Measurements from ENCODE around the gene GAREM1. TPM values are rescaled to one million over a fixed set of nuclear protein-coding genes. Genes with fewer than 3 reads are reported as not detected.
A peak's percentile ranks its signal among the peaks of the same experiment; 100 is the strongest.

GAREM1 gene
- total RNA-seq, 1 donor from 2014 or later, result 7.7 TPM

DNA sequence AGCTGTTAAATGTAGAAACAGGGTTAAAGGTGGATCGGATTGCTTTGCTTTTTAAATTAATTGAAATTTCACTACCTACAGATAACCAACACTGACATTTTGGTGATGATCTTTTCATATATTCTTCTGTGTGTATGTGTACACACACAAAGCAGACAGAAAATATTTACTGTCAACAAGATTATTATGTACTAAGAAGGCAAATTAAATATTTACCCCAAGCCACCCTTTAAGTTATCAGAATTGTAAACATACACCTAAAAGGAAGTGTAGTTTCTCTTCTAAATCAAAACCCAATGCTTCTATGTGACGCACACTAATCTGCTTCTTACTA lies 98.7 kb downstream of the GAREM1 start:
- no peaks in the 10 kb centered on the region for H3K9me3 Mint-ChIP-seq (ENCODE audit: low read depth)
- no peak for DNase-seq (ENCODE audit: low spot score)
- H3K36me3 Mint-ChIP-seq (ENCODE audit: low read depth), result no peaks in the 10 kb centered on the region
- H3K4me3 Mint-ChIP-seq (ENCODE audit: unreplicated experiment), result no peak overlapping the region
- no peak overlapping the region for H3K27ac Mint-ChIP-seq (ENCODE audit: unreplicated experiment)
- H3K27me3 Mint-ChIP-seq (ENCODE audit: low read depth), result no peaks in the 10 kb centered on the region
- peaks cover 9% of the 10 kb centered on the region for H3K4me1 Mint-ChIP-seq (ENCODE audit: low read depth)
- no peak for TF ChIP-seq CTCF (IDR thresholded peaks at IDR 0.05)

- H3K4me3 Mint-ChIP-seq (ENCODE audit: unreplicated experiment), result no peak overlapping the region
These were observed 99.3 kb downstream of the GAREM1 start for GRCh38 chr18:32371384-32371783.

DNA sequence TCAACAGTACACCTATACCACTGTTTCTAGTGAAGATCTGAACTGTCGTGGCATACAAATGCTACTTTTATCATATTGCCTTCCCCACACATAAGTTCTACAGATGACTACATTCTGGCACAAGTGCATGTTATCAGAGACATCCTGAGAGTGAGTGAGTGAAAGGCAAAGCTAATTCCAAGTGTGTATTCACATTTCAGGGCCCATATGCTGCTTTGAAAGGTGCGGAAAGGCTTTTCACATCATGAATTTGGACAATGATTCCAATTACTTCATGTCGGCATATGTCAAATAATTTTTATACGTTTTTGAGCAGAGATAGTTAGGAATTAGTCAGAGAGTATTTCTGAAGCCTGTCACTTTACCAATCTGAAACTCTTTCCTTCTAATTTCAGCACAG lies 101.7 kb downstream of the GAREM1 start:
- Mint-ChIP-seq H3K27ac (ENCODE audit: unreplicated experiment) (no peak overlapping the region), H3K4me1 (ENCODE audit: low read depth) (peaks cover 14% of the 10 kb centered on the region), H3K36me3 (ENCODE audit: low read depth) (peaks cover 2% of the 10 kb centered on the region), H3K27me3 (ENCODE audit: low read depth) (no peaks in the 10 kb centered on the region), H3K4me3 (ENCODE audit: unreplicated experiment) (no peak overlapping the region), H3K9me3 (ENCODE audit: low read depth) (no peaks in the 10 kb centered on the region)
- no peak for TF ChIP-seq CTCF (IDR thresholded peaks at IDR 0.05)
- no peak for DNase-seq (ENCODE audit: low spot score)

More at GRCh38 chr18:32371384-32371783, 99.3 kb downstream of the GAREM1 start:
- Mint-ChIP-seq H3K36me3 (ENCODE audit: low read depth) (no peaks in the 10 kb centered on the region), H3K27me3 (ENCODE audit: low read depth) (no peaks in the 10 kb centered on the region), H3K4me1 (ENCODE audit: low read depth) (peaks cover 15% of the 10 kb centered on the region), H3K9me3 (ENCODE audit: low read depth) (no peaks in the 10 kb centered on the region), H3K27ac (ENCODE audit: unreplicated experiment) (no peak overlapping the region)
- no peak for TF ChIP-seq CTCF (IDR thresholded peaks at IDR 0.05)
- no peak for DNase-seq (ENCODE audit: low spot score)

DNA sequence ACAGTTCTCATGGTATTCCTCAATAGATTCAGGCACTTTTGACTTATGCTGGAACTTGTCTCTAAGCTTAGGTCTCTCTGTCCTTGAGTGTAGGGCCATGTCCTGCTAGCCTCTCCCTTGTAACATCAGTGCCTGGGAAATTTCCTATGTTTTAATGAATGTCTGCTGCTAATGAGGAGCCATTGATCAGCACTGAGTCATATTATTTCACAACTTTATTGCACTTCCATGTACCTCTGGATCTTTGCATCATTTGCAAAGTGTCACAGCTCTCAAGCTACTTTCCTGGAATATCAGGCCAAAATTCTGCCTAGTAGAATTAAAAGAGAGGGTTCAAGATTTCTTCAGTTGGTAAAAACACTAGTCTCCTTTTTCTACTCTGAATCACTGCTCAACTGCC lies 102.5 kb downstream of the GAREM1 start:
- DNase-seq (ENCODE audit: low spot score), result no peak
- no peaks in the 10 kb centered on the region for H3K9me3 Mint-ChIP-seq (ENCODE audit: low read depth)
- peak; percentile 17 for TF ChIP-seq CTCF (IDR thresholded peaks at IDR 0.05)
- peaks cover 2% of the 10 kb centered on the region for H3K36me3 Mint-ChIP-seq (ENCODE audit: low read depth)
- H3K27ac Mint-ChIP-seq (ENCODE audit: unreplicated experiment), result no peak overlapping the region
- peaks cover 8% of the 10 kb centered on the region for H3K4me1 Mint-ChIP-seq (ENCODE audit: low read depth)
- H3K4me3 Mint-ChIP-seq (ENCODE audit: unreplicated experiment), result no peak overlapping the region
- H3K27me3 Mint-ChIP-seq (ENCODE audit: low read depth), result no peaks in the 10 kb centered on the region

DNA sequence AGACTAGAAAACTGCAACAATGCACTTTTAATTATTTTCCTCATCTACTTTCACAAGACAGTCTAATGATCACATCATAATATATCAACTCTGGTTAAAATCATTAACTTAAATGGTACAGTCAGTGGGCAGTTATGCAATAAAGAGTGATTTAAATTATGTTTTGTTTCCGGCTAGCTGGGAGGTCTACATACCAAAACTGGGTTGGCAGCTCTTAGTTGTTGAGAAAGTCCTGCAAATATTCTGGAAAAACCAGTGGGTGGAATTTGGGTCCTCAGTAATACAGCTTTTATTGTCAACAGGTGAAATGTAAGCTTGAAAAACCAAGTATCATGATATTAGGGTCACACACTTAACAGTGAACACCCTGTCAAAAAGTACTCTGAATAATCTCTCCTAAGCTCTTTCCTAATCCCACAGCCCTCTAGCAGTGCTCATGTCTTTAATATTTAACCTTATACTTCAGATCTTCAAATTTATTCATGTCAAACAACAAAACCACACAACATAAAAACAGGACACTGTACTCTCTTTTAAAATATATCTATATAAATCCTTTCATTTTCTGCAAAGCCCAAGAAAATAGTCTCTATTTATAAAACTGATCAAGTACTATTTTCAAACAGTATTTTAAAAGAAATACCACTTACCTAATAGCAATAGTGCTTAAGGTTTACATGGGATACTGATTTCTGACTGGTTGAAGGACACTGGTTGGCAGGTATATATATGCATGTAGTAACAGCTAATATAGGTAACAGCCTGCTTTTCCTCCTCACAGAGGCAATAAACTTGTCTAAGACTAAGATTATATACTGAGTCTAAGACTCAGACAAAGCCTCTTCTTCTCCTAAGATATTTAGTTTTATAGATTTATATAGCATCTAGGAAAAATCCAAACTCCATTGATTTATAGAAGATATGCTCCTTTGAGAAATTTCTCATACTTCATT lies 103.8 kb downstream of the GAREM1 start:
- H3K4me3 Mint-ChIP-seq (ENCODE audit: unreplicated experiment), result no peak overlapping the region
- no peak for TF ChIP-seq CTCF (IDR thresholded peaks at IDR 0.05)
- no peak overlapping the region for H3K27ac Mint-ChIP-seq (ENCODE audit: unreplicated experiment)
- no peaks in the 10 kb centered on the region for H3K27me3 Mint-ChIP-seq (ENCODE audit: low read depth)
- no peaks in the 10 kb centered on the region for H3K9me3 Mint-ChIP-seq (ENCODE audit: low read depth)
- H3K4me1 Mint-ChIP-seq (ENCODE audit: low read depth), result peaks cover 8% of the 10 kb centered on the region
- DNase-seq (ENCODE audit: low spot score), result no peak
- peaks cover 2% of the 10 kb centered on the region for H3K36me3 Mint-ChIP-seq (ENCODE audit: low read depth)

Measured in chondrocyte (in vitro differentiated cells).